Measurements from ENCODE around the gene DENND11. TPM values are rescaled to one million over a fixed set of nuclear protein-coding genes. Genes with fewer than 3 reads are reported as not detected.
A peak's percentile ranks its signal among the peaks of the same experiment; 100 is the strongest.

DENND11 gene
- total and polyA plus RNA-seq, 9 of the 15 experiments (the other 6 are each of a cell fraction or from before 2014, with no cell fraction given) = 0.07 to 1.1 (median 0.36) TPM

GRCh38 chr7:141738592-141739013 is 36.6 kb upstream of the DENND11 start (continued):
- TF ChIP-seq, protein P1, sequence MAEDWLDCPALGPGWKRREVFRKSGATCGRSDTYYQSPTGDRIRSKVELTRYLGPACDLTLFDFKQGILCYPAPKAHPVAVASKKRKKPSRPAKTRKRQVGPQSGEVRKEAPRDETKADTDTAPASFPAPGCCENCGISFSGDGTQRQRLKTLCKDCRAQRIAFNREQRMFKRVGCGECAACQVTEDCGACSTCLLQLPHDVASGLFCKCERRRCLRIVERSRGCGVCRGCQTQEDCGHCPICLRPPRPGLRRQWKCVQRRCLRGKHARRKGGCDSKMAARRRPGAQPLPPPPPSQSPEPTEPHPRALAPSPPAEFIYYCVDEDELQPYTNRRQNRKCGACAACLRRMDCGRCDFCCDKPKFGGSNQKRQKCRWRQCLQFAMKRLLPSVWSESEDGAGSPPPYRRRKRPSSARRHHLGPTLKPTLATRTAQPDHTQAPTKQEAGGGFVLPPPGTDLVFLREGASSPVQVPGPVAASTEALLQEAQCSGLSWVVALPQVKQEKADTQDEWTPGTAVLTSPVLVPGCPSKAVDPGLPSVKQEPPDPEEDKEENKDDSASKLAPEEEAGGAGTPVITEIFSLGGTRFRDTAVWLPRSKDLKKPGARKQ (CRISPR knock-in tag; IDR thresholded peaks at IDR 0.05) = no peak
- TF ChIP-seq DACH1 (IDR thresholded peaks at IDR 0.05; ENCODE audit: partially characterized antibody) (no peak), EWSR1 (IDR thresholded peaks at IDR 0.05; ENCODE audit: borderline replicate concordance, low read depth, partially characterized antibody) (no peak), TFAM (CRISPR knock-in tag; conservative IDR thresholded peaks at IDR 0.05) (no peak), TEAD2 (tag; IDR thresholded peaks at IDR 0.05) (0 out of 2 replicates have a peak, but pooled peaks have one; percentile 11), GTF2B (IDR thresholded peaks at IDR 0.05; ENCODE audit: extremely low read depth, insufficient read length) (no peak), ZFX (CRISPR knock-in tag; IDR thresholded peaks at IDR 0.05) (no peak), SMARCE1 (IDR thresholded peaks at IDR 0.05) (0 out of 2 replicates have a peak, but pooled peaks have one; percentile 10), CC2D1A (IDR thresholded peaks at IDR 0.05) (no peak), NFRKB (IDR thresholded peaks at IDR 0.05; ENCODE audit: low read depth) (peak; percentile 71; the same call in 1 of the 2 replicates), PRMT5 (CRISPR knock-in tag; IDR thresholded peaks at IDR 0.05) (no peak), POLR3A (IDR thresholded peaks at IDR 0.05; ENCODE audit: borderline replicate concordance, extremely low read depth, insufficient read depth, insufficient read length) (no peak), NRF1 (conservative IDR thresholded peaks at IDR 0.05 in 1 of 2, IDR thresholded peaks at IDR 0.05 in 1 of 2) (peak in 1 of 2 experiments; percentile 6; a peak in 2 of 4 replicates), ZNF589 (CRISPR knock-in tag; IDR thresholded peaks at IDR 0.05; ENCODE audit: low read depth) (no peak), ZNF584 (CRISPR knock-in tag; IDR thresholded peaks at IDR 0.05; ENCODE audit: low read depth) (0 out of 2 replicates have a peak, but pooled peaks have one; percentile 17), ZNF583 (CRISPR knock-in tag; IDR thresholded peaks at IDR 0.05) (no peak), HOXB6 (CRISPR knock-in tag; IDR thresholded peaks at IDR 0.05; ENCODE audit: borderline replicate concordance) (no peak), ZNF76 (CRISPR knock-in tag; IDR thresholded peaks at IDR 0.05; ENCODE audit: borderline replicate concordance) (0 out of 2 replicates have a peak, but pooled peaks have one; percentile 7), ZNF212 (CRISPR knock-in tag; IDR thresholded peaks at IDR 0.05) (no peak), MYC (IDR thresholded peaks at IDR 0.05; ENCODE audit: low read depth, low read length) (no peak), MYC (CRISPR knock-in tag; IDR thresholded peaks at IDR 0.05; ENCODE audit: borderline replicate concordance, low read depth) (peak; percentile 33; the same call in 1 of the 2 replicates), ZNF197 (CRISPR knock-in tag; IDR thresholded peaks at IDR 0.05; ENCODE audit: low read depth) (peak; percentile 68; the same call in 1 of the 2 replicates), GTF2E2 (tag; IDR thresholded peaks at IDR 0.05) (peak; percentile 82), TEAD4 (IDR thresholded peaks at IDR 0.05; ENCODE audit: low read length) (no peak), TEAD4 (CRISPR knock-in tag; IDR thresholded peaks at IDR 0.05; ENCODE audit: borderline replicate concordance) (no peak), SNIP1 (IDR thresholded peaks at IDR 0.05; ENCODE audit: low read depth) (no peak), GATA2 (CRISPR knock-in tag; IDR thresholded peaks at IDR 0.05) (peak; percentile 46; the same call in 1 of the 2 replicates)
- TF ChIP-seq, protein P2, sequence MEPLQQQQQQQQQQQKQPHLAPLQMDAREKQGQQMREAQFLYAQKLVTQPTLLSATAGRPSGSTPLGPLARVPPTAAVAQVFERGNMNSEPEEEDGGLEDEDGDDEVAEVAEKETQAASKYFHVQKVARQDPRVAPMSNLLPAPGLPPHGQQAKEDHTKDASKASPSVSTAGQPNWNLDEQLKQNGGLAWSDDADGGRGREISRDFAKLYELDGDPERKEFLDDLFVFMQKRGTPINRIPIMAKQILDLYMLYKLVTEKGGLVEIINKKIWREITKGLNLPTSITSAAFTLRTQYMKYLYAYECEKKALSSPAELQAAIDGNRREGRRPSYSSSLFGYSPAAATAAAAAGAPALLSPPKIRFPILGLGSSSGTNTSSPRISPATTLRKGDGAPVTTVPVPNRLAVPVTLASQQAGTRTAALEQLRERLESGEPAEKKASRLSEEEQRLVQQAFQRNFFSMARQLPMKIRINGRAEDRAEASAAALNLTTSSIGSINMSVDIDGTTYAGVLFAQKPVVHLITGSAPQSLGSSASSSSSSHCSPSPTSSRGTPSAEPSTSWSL (CRISPR knock-in tag; IDR thresholded peaks at IDR 0.05; ENCODE audit: borderline replicate concordance) = no peak
